Right lobe of liver (tissue), 6 donors: ENCODE data around the gene KDM4C. TPM values are rescaled to one million over a fixed set of nuclear protein-coding genes. Genes with fewer than 3 reads are reported as not detected.

Experiments used
- ATAC-seq, 4 donors: fragments of 200-7000 bp; cut with Tn5 transposase; one replicate each; pipeline ENCODE4 v1.9.1; 2020; ENCODE audit warnings: mild to moderate bottlenecking in 4 of 4, moderate library complexity in 4 of 4
- DNase-seq, 3 donors: peaks; one replicate each; pipeline ENCODE4 v3.0.0-alpha.2; 2020
- H3K27ac ChIP-seq, 3 donors: fragments of 200-600 bp; one replicate each; pipeline ENCODE4 v1.8.0; 2022
- H3K27me3 ChIP-seq, 2 donors: fragments of 200-600 bp; one replicate each; pipeline ENCODE4 v1.8.0; 2022
- H3K36me3 ChIP-seq, 4 donors: fragments of 200-600 bp; sonication (generic) in 1 of 4; one replicate each; pipeline versions ENCODE4 v1.5.1 to v1.8.0; 2017 to 2022; ENCODE audit warnings: control low read depth in 1 of 4
- H3K4me1 ChIP-seq, 4 donors: fragments of 200-600 bp; sonication (generic) in 1 of 4; one replicate each; pipeline versions ENCODE4 v1.5.1 to v1.8.0; 2017 to 2022; ENCODE audit warnings: control low read depth in 1 of 4
- H3K4me3 ChIP-seq, 3 donors: fragments of 200-600 bp; one replicate each; pipeline ENCODE4 v1.8.0; 2022
- H3K9me3 ChIP-seq, 4 donors: fragments of 200-600 bp; sonication (generic) in 1 of 4; one replicate each; pipeline versions ENCODE4 v1.5.1 to v1.8.0; 2017 to 2022; ENCODE audit warnings: control low read depth in 1 of 4
- POLR2A ChIP-seq: fragments of 450-650 bp; IDR thresholded peaks from one replicate; pipeline ENCODE4 v1.6.1; 2017; ENCODE audit warnings: antibody characterized with exemption, mild to moderate bottlenecking
- WGBS: methylation state at CpG from one replicate; pipeline ENCODE4 v1.1.6; 2018; ENCODE audit warnings: low coverage, low lambda C conversion rate; ENCODE audit not compliant: insufficient coverage; ENCODE audit errors: missing lambda C conversion rate; 5-methylcytosine and 5-hydroxymethylcytosine counted together
- intact Hi-C, 2 donors: fragments of 100-400 bp; cut with DNase I; formaldehyde crosslinking; loops; one replicate each; pipeline versions ENCODE4 v1.11.2 to v1.14.1; 2022
- total RNA-seq, 6 experiments: library from RNA; depleted of rRNA in 2 of 6; stranded (reverse); fragments of >200 nt in 2 of 6; fragmentation: NEBNext Ultra II Directional in 3 of 6; extraction: Animal tissue kit (Norgen Biotek cat#: 25700) in 3 of 6; gene quantifications; one replicate each; pipeline versions ENCODE4 v1.1.0 to v1.2.4, GENCODE V29; 2016 to 2023
- TF ChIP-seq, protein P1 (sequence below), 4 donors: fragments of 200-600 bp in 3 of 4; fragments of 450-650 bp in 1 of 4; IDR thresholded peaks; one replicate each; pipeline versions ENCODE4 v1.5.1 to v1.8.0; 2016 to 2022; ENCODE audit warnings: antibody characterized with exemption in 4 of 4, mild to moderate bottlenecking in 2 of 4
- donor health status: DM: no; HTN: yes; CAD: no.
- donor health status: DM: no; HTN: no; CAD: no.
- donor health status: DM: no; HTN: no; CAD: no.
- donor health status: DM: no; HTN: yes; CAD: no.
- donor health status: DM: no; HTN: yes; CAD: no.

The KDM4C gene
- total RNA-seq, 6 experiments from 2014 or later = 14.1 to 20.9 (median 15.3) TPM

GRCh38 chr9:7117676-7118561, 360.1 kb downstream of the KDM4C start:
- 78% methylated on average over 6 of the region's 6 CpGs for WGBS
- Histone ChIP-seq H3K4me3 (no peak overlapping the region), H3K27me3 (no peaks in the 10 kb centered on the region), H3K27ac (no peak overlapping the region), H3K36me3 (peaks cover 0 to 7% (median 0%) of the 10 kb centered on the region in 4 donors), H3K4me1 (no peaks in the 10 kb centered on the region), H3K9me3 (no peaks in the 10 kb centered on the region)
- TF ChIP-seq, protein P1, sequence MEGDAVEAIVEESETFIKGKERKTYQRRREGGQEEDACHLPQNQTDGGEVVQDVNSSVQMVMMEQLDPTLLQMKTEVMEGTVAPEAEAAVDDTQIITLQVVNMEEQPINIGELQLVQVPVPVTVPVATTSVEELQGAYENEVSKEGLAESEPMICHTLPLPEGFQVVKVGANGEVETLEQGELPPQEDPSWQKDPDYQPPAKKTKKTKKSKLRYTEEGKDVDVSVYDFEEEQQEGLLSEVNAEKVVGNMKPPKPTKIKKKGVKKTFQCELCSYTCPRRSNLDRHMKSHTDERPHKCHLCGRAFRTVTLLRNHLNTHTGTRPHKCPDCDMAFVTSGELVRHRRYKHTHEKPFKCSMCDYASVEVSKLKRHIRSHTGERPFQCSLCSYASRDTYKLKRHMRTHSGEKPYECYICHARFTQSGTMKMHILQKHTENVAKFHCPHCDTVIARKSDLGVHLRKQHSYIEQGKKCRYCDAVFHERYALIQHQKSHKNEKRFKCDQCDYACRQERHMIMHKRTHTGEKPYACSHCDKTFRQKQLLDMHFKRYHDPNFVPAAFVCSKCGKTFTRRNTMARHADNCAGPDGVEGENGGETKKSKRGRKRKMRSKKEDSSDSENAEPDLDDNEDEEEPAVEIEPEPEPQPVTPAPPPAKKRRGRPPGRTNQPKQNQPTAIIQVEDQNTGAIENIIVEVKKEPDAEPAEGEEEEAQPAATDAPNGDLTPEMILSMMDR (IDR thresholded peaks at IDR 0.05) = no peak
- no peak for TF ChIP-seq POLR2A
- DNase-seq (no peak), ATAC-seq (no peak)
- intact Hi-C loops = no loop called here

- intact Hi-C loops = no loop called here
- no peak for ATAC-seq
These were observed 360.9 kb downstream of the KDM4C start for GRCh38 chr9:7118633-7119032.

DNA sequence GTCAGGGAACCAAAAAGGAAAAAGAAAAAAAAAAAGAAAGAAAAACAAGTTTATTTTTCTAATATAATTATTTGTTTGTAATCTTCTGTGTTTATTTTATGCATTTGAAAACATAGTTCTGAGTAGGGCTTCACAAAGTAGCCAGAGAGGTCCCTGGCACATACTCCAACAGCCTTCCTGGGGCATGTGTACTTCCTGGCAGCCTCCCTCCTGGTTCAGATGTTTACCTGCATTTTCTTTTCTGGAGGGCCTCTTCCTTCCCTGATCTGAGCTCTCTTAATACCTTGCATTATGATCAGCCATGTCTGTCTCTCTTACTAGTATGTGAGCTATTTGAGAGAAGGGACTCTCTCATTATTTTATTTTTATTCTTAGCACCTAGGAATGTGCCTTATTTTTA, 361.8 kb downstream of the KDM4C start:
- no peak for DNase-seq
- Histone ChIP-seq H3K36me3 (peaks cover 0 to 2% (median 0%) of the 10 kb centered on the region in 4 donors), H3K4me3 (no peak overlapping the region), H3K27ac (no peak overlapping the region), H3K27me3 (no peaks in the 10 kb centered on the region), H3K9me3 (no peaks in the 10 kb centered on the region), H3K4me1 (no peaks in the 10 kb centered on the region)
- TF ChIP-seq, protein P1 (IDR thresholded peaks at IDR 0.05) = no peak
- no peak for TF ChIP-seq POLR2A
- no peak for ATAC-seq
- intact Hi-C loops = no loop called here

More at GRCh38 chr9:7118633-7119032, 360.9 kb downstream of the KDM4C start:
- H3K27ac ChIP-seq = no peak overlapping the region
- TF ChIP-seq, protein P1 (IDR thresholded peaks at IDR 0.05) = no peak
- TF ChIP-seq POLR2A = no peak
- no peak for DNase-seq
- H3K4me1 ChIP-seq = no peaks in the 10 kb centered on the region
- no peaks in the 10 kb centered on the region for H3K9me3 ChIP-seq
- 82% methylated on average over 5 of the region's 6 CpGs for WGBS
- peaks cover 0 to 7% (median 1%) of the 10 kb centered on the region in 4 donors for H3K36me3 ChIP-seq
- no peaks in the 10 kb centered on the region for H3K27me3 ChIP-seq
- no peak overlapping the region for H3K4me3 ChIP-seq

GRCh38 chr9:7121055-7121454, 363.3 kb downstream of the KDM4C start:
- Histone ChIP-seq H3K4me1 (no peaks in the 10 kb centered on the region), H3K36me3 (peaks cover 0 to 2% (median 0%) of the 10 kb centered on the region in 4 donors), H3K4me3 (no peak overlapping the region), H3K27me3 (no peaks in the 10 kb centered on the region), H3K27ac (no peak overlapping the region), H3K9me3 (no peaks in the 10 kb centered on the region)
- intact Hi-C loops = no loop called here
- no peak for DNase-seq
- peak in 2 of 4 donors; percentile 23 to 28 for ATAC-seq
- WGBS = 100% methylated on average over 1 of the region's 2 CpGs
- TF ChIP-seq POLR2A = no peak
- TF ChIP-seq, protein P1 (IDR thresholded peaks at IDR 0.05) = no peak
